ENCODE data around the gene ERC2. TPM values are rescaled to one million over a fixed set of nuclear protein-coding genes. Genes with fewer than 3 reads are reported as not detected.

Gene ERC2
- total and polyA plus RNA-seq, 5 donors from 2014 or later = not detected

- H3K27me3 ChIP-seq (ENCODE audit: control insufficient read depth, insufficient read depth, low read length) = no peaks in the 10 kb centered on the region
- H3K4me1 Mint-ChIP-seq = peaks cover 0 to 4% (median 0%) of the 10 kb centered on the region in 4 donors
- DNase-seq = no peak
- no peaks in the 10 kb centered on the region for H3K9me3 ChIP-seq (ENCODE audit: control insufficient read depth in 2 of 2, low read length in 2 of 2)
- H3K9me3 Mint-ChIP-seq = peaks cover 0 to 10% (median 5%) of the 10 kb centered on the region in 7 donors
- H3K27ac ChIP-seq (ENCODE audit: insufficient read depth, low read length, poor library complexity, severe bottlenecking) = no peak overlapping the region
- no peaks in the 10 kb centered on the region for H3K27me3 Mint-ChIP-seq
- no peak overlapping the region for H3K27ac Mint-ChIP-seq
- no peaks in the 10 kb centered on the region for H3K36me3 ChIP-seq (ENCODE audit: control insufficient read depth, insufficient read depth, low read length)
- H3K4me1 ChIP-seq (ENCODE audit: control insufficient read depth, insufficient read depth, low read length, poor library complexity, severe bottlenecking) = no peaks in the 10 kb centered on the region
- H3K36me3 Mint-ChIP-seq = no peaks in the 10 kb centered on the region
- H3K4me3 Mint-ChIP-seq = no peak overlapping the region
- no peak for ATAC-seq (ENCODE audit: low read depth in 2 of 2)
- no peak overlapping the region for H3K4me3 ChIP-seq (ENCODE audit: low read depth, low read length)
Measured at GRCh38 chr3:56118968-56119367, 349.3 kb downstream of the ERC2 start.

- DNase-seq (no peak), ATAC-seq (ENCODE audit: low read depth in 2 of 2) (no peak)
- no peak overlapping the region for H3K27ac Mint-ChIP-seq
- no peaks in the 10 kb centered on the region for H3K4me1 Mint-ChIP-seq
- Histone ChIP-seq H3K4me3 (ENCODE audit: low read depth, low read length) (no peak overlapping the region), H3K9me3 (ENCODE audit: control insufficient read depth in 2 of 2, low read length in 2 of 2) (no peaks in the 10 kb centered on the region), H3K27me3 (ENCODE audit: control insufficient read depth, insufficient read depth, low read length) (no peaks in the 10 kb centered on the region), H3K4me1 (ENCODE audit: control insufficient read depth, insufficient read depth, low read length, poor library complexity, severe bottlenecking) (no peaks in the 10 kb centered on the region), H3K27ac (ENCODE audit: insufficient read depth, low read length, poor library complexity, severe bottlenecking) (no peak overlapping the region), H3K36me3 (ENCODE audit: control insufficient read depth, insufficient read depth, low read length) (no peaks in the 10 kb centered on the region)
- peaks cover 0 to 10% (median 5%) of the 10 kb centered on the region in 7 donors for H3K9me3 Mint-ChIP-seq
- H3K36me3 Mint-ChIP-seq = no peaks in the 10 kb centered on the region
- no peak overlapping the region for H3K4me3 Mint-ChIP-seq
- no peaks in the 10 kb centered on the region for H3K27me3 Mint-ChIP-seq
Measured at GRCh38 chr3:56115698-56116097, 352.6 kb downstream of the ERC2 start.

GRCh38 chr3:56115199-56115598, 353.1 kb downstream of the ERC2 start:
- Histone ChIP-seq H3K4me1 (ENCODE audit: control insufficient read depth, insufficient read depth, low read length, poor library complexity, severe bottlenecking) (no peaks in the 10 kb centered on the region), H3K27me3 (ENCODE audit: control insufficient read depth, insufficient read depth, low read length) (no peaks in the 10 kb centered on the region), H3K4me3 (ENCODE audit: low read depth, low read length) (no peak overlapping the region), H3K36me3 (ENCODE audit: control insufficient read depth, insufficient read depth, low read length) (no peaks in the 10 kb centered on the region), H3K27ac (ENCODE audit: insufficient read depth, low read length, poor library complexity, severe bottlenecking) (no peak overlapping the region), H3K9me3 (ENCODE audit: control insufficient read depth in 2 of 2, low read length in 2 of 2) (no peaks in the 10 kb centered on the region)
- Mint-ChIP-seq H3K27me3 (no peaks in the 10 kb centered on the region), H3K27ac (no peak overlapping the region), H3K36me3 (no peaks in the 10 kb centered on the region), H3K4me3 (no peak overlapping the region), H3K9me3 (peaks cover 0 to 10% (median 5%) of the 10 kb centered on the region in 7 donors), H3K4me1 (no peaks in the 10 kb centered on the region)
- ATAC-seq (ENCODE audit: low read depth in 2 of 2) (no peak), DNase-seq (no peak)

GRCh38 chr3:56113908-56114307, 354.4 kb downstream of the ERC2 start:
- Histone ChIP-seq H3K27me3 (ENCODE audit: control insufficient read depth, insufficient read depth, low read length) (no peaks in the 10 kb centered on the region), H3K36me3 (ENCODE audit: control insufficient read depth, insufficient read depth, low read length) (no peaks in the 10 kb centered on the region), H3K9me3 (ENCODE audit: control insufficient read depth in 2 of 2, low read length in 2 of 2) (no peaks in the 10 kb centered on the region), H3K4me3 (ENCODE audit: low read depth, low read length) (no peak overlapping the region), H3K4me1 (ENCODE audit: control insufficient read depth, insufficient read depth, low read length, poor library complexity, severe bottlenecking) (no peaks in the 10 kb centered on the region), H3K27ac (ENCODE audit: insufficient read depth, low read length, poor library complexity, severe bottlenecking) (no peak overlapping the region)
- no peak for DNase-seq
- Mint-ChIP-seq H3K27ac (no peak overlapping the region), H3K4me3 (no peak overlapping the region), H3K4me1 (no peaks in the 10 kb centered on the region), H3K36me3 (no peaks in the 10 kb centered on the region), H3K9me3 (peaks cover 0 to 12% (median 5%) of the 10 kb centered on the region in 7 donors), H3K27me3 (no peaks in the 10 kb centered on the region)
- no peak for ATAC-seq (ENCODE audit: low read depth in 2 of 2)

- no peaks in the 10 kb centered on the region for H3K9me3 ChIP-seq (ENCODE audit: control insufficient read depth in 2 of 2, low read length in 2 of 2)
- Mint-ChIP-seq H3K27me3 (no peaks in the 10 kb centered on the region), H3K27ac (no peak overlapping the region), H3K36me3 (no peaks in the 10 kb centered on the region), H3K4me1 (no peaks in the 10 kb centered on the region), H3K4me3 (no peak overlapping the region), H3K9me3 (peaks cover 0 to 12% (median 5%) of the 10 kb centered on the region in 7 donors)
- DNase-seq (no peak), ATAC-seq (ENCODE audit: low read depth in 2 of 2) (no peak)
- no peaks in the 10 kb centered on the region for H3K36me3 ChIP-seq (ENCODE audit: control insufficient read depth, insufficient read depth, low read length)
- no peaks in the 10 kb centered on the region for H3K4me1 ChIP-seq (ENCODE audit: control insufficient read depth, insufficient read depth, low read length, poor library complexity, severe bottlenecking)
- no peak overlapping the region for H3K27ac ChIP-seq (ENCODE audit: insufficient read depth, low read length, poor library complexity, severe bottlenecking)
- H3K27me3 ChIP-seq (ENCODE audit: control insufficient read depth, insufficient read depth, low read length) = no peaks in the 10 kb centered on the region
- no peak overlapping the region for H3K4me3 ChIP-seq (ENCODE audit: low read depth, low read length)
Measured at GRCh38 chr3:56113231-56113630, 355.0 kb downstream of the ERC2 start.

- Mint-ChIP-seq H3K4me1 (no peaks in the 10 kb centered on the region), H3K27me3 (no peaks in the 10 kb centered on the region), H3K36me3 (no peaks in the 10 kb centered on the region), H3K27ac (no peak overlapping the region), H3K9me3 (peaks cover 0 to 11% (median 5%) of the 10 kb centered on the region in 7 donors), H3K4me3 (no peak overlapping the region)
- DNase-seq = no peak
- no peaks in the 10 kb centered on the region for H3K4me1 ChIP-seq (ENCODE audit: control insufficient read depth, insufficient read depth, low read length, poor library complexity, severe bottlenecking)
- no peaks in the 10 kb centered on the region for H3K36me3 ChIP-seq (ENCODE audit: control insufficient read depth, insufficient read depth, low read length)
- ATAC-seq (ENCODE audit: low read depth in 2 of 2) = no peak
- H3K27ac ChIP-seq (ENCODE audit: insufficient read depth, low read length, poor library complexity, severe bottlenecking) = no peak overlapping the region
- H3K4me3 ChIP-seq (ENCODE audit: low read depth, low read length) = no peak overlapping the region
- H3K9me3 ChIP-seq (ENCODE audit: control insufficient read depth in 2 of 2, low read length in 2 of 2) = no peaks in the 10 kb centered on the region
- no peaks in the 10 kb centered on the region for H3K27me3 ChIP-seq (ENCODE audit: control insufficient read depth, insufficient read depth, low read length)
Measured at GRCh38 chr3:56111606-56112304, 356.5 kb downstream of the ERC2 start.

GRCh38 chr3:56110886-56111285, 357.4 kb downstream of the ERC2 start:
- no peaks in the 10 kb centered on the region for H3K4me1 Mint-ChIP-seq
- peaks cover 0 to 9% (median 5%) of the 10 kb centered on the region in 7 donors for H3K9me3 Mint-ChIP-seq
- no peaks in the 10 kb centered on the region for H3K27me3 Mint-ChIP-seq
- Histone ChIP-seq H3K4me1 (ENCODE audit: control insufficient read depth, insufficient read depth, low read length, poor library complexity, severe bottlenecking) (no peaks in the 10 kb centered on the region), H3K4me3 (ENCODE audit: low read depth, low read length) (no peak overlapping the region), H3K36me3 (ENCODE audit: control insufficient read depth, insufficient read depth, low read length) (no peaks in the 10 kb centered on the region), H3K9me3 (ENCODE audit: control insufficient read depth in 2 of 2, low read length in 2 of 2) (no peaks in the 10 kb centered on the region), H3K27ac (ENCODE audit: insufficient read depth, low read length, poor library complexity, severe bottlenecking) (no peak overlapping the region), H3K27me3 (ENCODE audit: control insufficient read depth, insufficient read depth, low read length) (no peaks in the 10 kb centered on the region)
- DNase-seq = no peak
- H3K4me3 Mint-ChIP-seq = no peak overlapping the region
- H3K27ac Mint-ChIP-seq = no peak overlapping the region
- no peaks in the 10 kb centered on the region for H3K36me3 Mint-ChIP-seq
- no peak for ATAC-seq (ENCODE audit: low read depth in 2 of 2)

GRCh38 chr3:56107157-56107556, 361.1 kb downstream of the ERC2 start:
- Mint-ChIP-seq H3K36me3 (no peaks in the 10 kb centered on the region), H3K27me3 (no peaks in the 10 kb centered on the region), H3K4me3 (no peak overlapping the region), H3K9me3 (peaks cover 0 to 5% (median 2%) of the 10 kb centered on the region in 7 donors), H3K27ac (no peak overlapping the region), H3K4me1 (no peaks in the 10 kb centered on the region)
- Histone ChIP-seq H3K27me3 (ENCODE audit: control insufficient read depth, insufficient read depth, low read length) (no peaks in the 10 kb centered on the region), H3K9me3 (ENCODE audit: control insufficient read depth in 2 of 2, low read length in 2 of 2) (no peaks in the 10 kb centered on the region), H3K4me3 (ENCODE audit: low read depth, low read length) (no peak overlapping the region), H3K4me1 (ENCODE audit: control insufficient read depth, insufficient read depth, low read length, poor library complexity, severe bottlenecking) (no peaks in the 10 kb centered on the region), H3K36me3 (ENCODE audit: control insufficient read depth, insufficient read depth, low read length) (no peaks in the 10 kb centered on the region), H3K27ac (ENCODE audit: insufficient read depth, low read length, poor library complexity, severe bottlenecking) (no peak overlapping the region)
- DNase-seq (no peak), ATAC-seq (ENCODE audit: low read depth in 2 of 2) (no peak)

All from CD4-positive, CD25-positive, alpha-beta regulatory T cell (primary cell).